ENCODE data around the gene GALNT13. TPM values are rescaled to one million over a fixed set of nuclear protein-coding genes. Genes with fewer than 3 reads are reported as not detected.

The GALNT13 gene
- total RNA-seq, 2 donors from 2014 or later = 6.0 to 9.8 TPM

- no peak overlapping the region for H3K4me3 Mint-ChIP-seq
These were observed 249.0 kb downstream of the GALNT13 start for GRCh38 chr2:154120706-154121105.

GRCh38 chr2:154125891-154126290, 254.2 kb downstream of the GALNT13 start:
- no peaks in the 10 kb centered on the region for H3K9me3 ChIP-seq (ENCODE audit: control insufficient read depth, low read length)
- no peak overlapping the region for H3K4me3 ChIP-seq (ENCODE audit: low read length)
- no peaks in the 10 kb centered on the region for H3K36me3 ChIP-seq (ENCODE audit: control insufficient read depth, insufficient read depth, low read length)
- no peak overlapping the region for H3K27ac ChIP-seq (ENCODE audit: low read depth, low read length)
- no peaks in the 10 kb centered on the region for H3K4me1 Mint-ChIP-seq
- TF ChIP-seq CTCF (conservative IDR thresholded peaks at IDR 0.05) = no peak
- no peaks in the 10 kb centered on the region for H3K9me3 Mint-ChIP-seq
- H3K27me3 Mint-ChIP-seq (ENCODE audit: insufficient read depth) = no peaks in the 10 kb centered on the region
- no peaks in the 10 kb centered on the region for H3K27me3 ChIP-seq (ENCODE audit: control insufficient read depth, insufficient read depth, low read length, poor library complexity, severe bottlenecking)
- H3K4me1 ChIP-seq (ENCODE audit: control insufficient read depth, insufficient read depth, low read length) = no peaks in the 10 kb centered on the region
- no peak overlapping the region for H3K4me3 Mint-ChIP-seq
- H3K36me3 Mint-ChIP-seq (ENCODE audit: low read depth) = no peaks in the 10 kb centered on the region
- no peak overlapping the region for H3K27ac Mint-ChIP-seq
- DNase-seq = no peak
- no peak overlapping the region for H3K9ac ChIP-seq (ENCODE audit: extremely low read depth, low read length, poor library complexity, severe bottlenecking)

More at GRCh38 chr2:154120706-154121105, 249.0 kb downstream of the GALNT13 start:
- Mint-ChIP-seq H3K27me3 (ENCODE audit: insufficient read depth) (no peaks in the 10 kb centered on the region), H3K27ac (no peak overlapping the region), H3K9me3 (peaks cover under 1% of the 10 kb centered on the region), H3K36me3 (ENCODE audit: low read depth) (peaks cover under 1% of the 10 kb centered on the region), H3K4me1 (no peaks in the 10 kb centered on the region)
- no peaks in the 10 kb centered on the region for H3K4me1 ChIP-seq (ENCODE audit: control insufficient read depth, insufficient read depth, low read length)
- TF ChIP-seq CTCF (conservative IDR thresholded peaks at IDR 0.05) = no peak
- H3K36me3 ChIP-seq (ENCODE audit: control insufficient read depth, insufficient read depth, low read length) = no peaks in the 10 kb centered on the region
- H3K27ac ChIP-seq (ENCODE audit: low read depth, low read length) = no peak overlapping the region
- no peak overlapping the region for H3K9ac ChIP-seq (ENCODE audit: extremely low read depth, low read length, poor library complexity, severe bottlenecking)
- no peak overlapping the region for H3K4me3 ChIP-seq (ENCODE audit: low read length)
- 93 to 100% methylated on average over 1 to 2 of the region's 2 CpGs for WGBS, 2 experiments (ENCODE audit: insufficient coverage in 1 of 2, insufficient read length in 1 of 2)
- H3K27me3 ChIP-seq (ENCODE audit: control insufficient read depth, insufficient read depth, low read length, poor library complexity, severe bottlenecking) = no peaks in the 10 kb centered on the region
- H3K9me3 ChIP-seq (ENCODE audit: control insufficient read depth, low read length) = no peaks in the 10 kb centered on the region
- DNase-seq = no peak

GRCh38 chr2:154130821-154131220, 259.1 kb downstream of the GALNT13 start:
- no peak overlapping the region for H3K27ac Mint-ChIP-seq
- Histone ChIP-seq H3K4me3 (ENCODE audit: low read length) (no peak overlapping the region), H3K9ac (ENCODE audit: extremely low read depth, low read length, poor library complexity, severe bottlenecking) (no peak overlapping the region), H3K27me3 (ENCODE audit: control insufficient read depth, insufficient read depth, low read length, poor library complexity, severe bottlenecking) (no peaks in the 10 kb centered on the region), H3K9me3 (ENCODE audit: control insufficient read depth, low read length) (no peaks in the 10 kb centered on the region), H3K4me1 (ENCODE audit: control insufficient read depth, insufficient read depth, low read length) (no peaks in the 10 kb centered on the region), H3K27ac (ENCODE audit: low read depth, low read length) (no peak overlapping the region), H3K36me3 (ENCODE audit: control insufficient read depth, insufficient read depth, low read length) (no peaks in the 10 kb centered on the region)
- H3K36me3 Mint-ChIP-seq (ENCODE audit: low read depth) = no peaks in the 10 kb centered on the region
- no peaks in the 10 kb centered on the region for H3K27me3 Mint-ChIP-seq (ENCODE audit: insufficient read depth)
- no peaks in the 10 kb centered on the region for H3K4me1 Mint-ChIP-seq
- no peaks in the 10 kb centered on the region for H3K9me3 Mint-ChIP-seq
- TF ChIP-seq CTCF (conservative IDR thresholded peaks at IDR 0.05) = no peak
- WGBS, 2 experiments (ENCODE audit: insufficient coverage in 1 of 2, insufficient read length in 1 of 2) = 33% methylated on average over 1 of the region's 1 CpG; no CpG with 5 or more reads in 1 of the 2 experiments
- no peak overlapping the region for H3K4me3 Mint-ChIP-seq
- no peak for DNase-seq
